Measurements from ENCODE around the gene AK1.
A peak's percentile ranks its signal among the peaks of the same experiment; 100 is the strongest.

Gene AK1

DNA sequence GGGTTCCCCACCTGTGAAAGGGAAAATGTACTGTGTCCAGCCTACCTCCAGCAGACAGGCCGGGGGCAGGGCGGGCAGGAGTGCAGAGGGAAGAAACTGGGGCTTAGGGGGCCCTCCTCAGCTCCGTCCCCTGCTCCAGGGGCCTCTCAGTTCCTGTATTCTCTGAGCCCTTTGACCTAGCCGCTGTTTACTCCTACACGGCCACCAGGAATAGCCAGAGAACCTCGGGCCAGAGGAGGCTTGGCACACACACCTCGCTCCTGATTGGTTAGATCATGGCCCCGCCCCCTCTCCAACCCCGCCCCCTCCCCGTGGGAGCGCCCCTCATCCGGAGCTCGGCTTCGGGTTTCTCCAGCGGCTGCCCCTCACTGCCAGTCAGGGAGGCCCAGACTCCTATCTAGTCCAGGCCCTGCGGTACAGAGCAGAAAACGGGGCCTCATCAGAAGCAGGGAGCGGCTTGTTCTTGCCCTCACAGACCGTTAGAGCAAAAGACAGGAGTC, 19.8 kb upstream of the AK1 start:
- TF ChIP-seq, protein P1, sequence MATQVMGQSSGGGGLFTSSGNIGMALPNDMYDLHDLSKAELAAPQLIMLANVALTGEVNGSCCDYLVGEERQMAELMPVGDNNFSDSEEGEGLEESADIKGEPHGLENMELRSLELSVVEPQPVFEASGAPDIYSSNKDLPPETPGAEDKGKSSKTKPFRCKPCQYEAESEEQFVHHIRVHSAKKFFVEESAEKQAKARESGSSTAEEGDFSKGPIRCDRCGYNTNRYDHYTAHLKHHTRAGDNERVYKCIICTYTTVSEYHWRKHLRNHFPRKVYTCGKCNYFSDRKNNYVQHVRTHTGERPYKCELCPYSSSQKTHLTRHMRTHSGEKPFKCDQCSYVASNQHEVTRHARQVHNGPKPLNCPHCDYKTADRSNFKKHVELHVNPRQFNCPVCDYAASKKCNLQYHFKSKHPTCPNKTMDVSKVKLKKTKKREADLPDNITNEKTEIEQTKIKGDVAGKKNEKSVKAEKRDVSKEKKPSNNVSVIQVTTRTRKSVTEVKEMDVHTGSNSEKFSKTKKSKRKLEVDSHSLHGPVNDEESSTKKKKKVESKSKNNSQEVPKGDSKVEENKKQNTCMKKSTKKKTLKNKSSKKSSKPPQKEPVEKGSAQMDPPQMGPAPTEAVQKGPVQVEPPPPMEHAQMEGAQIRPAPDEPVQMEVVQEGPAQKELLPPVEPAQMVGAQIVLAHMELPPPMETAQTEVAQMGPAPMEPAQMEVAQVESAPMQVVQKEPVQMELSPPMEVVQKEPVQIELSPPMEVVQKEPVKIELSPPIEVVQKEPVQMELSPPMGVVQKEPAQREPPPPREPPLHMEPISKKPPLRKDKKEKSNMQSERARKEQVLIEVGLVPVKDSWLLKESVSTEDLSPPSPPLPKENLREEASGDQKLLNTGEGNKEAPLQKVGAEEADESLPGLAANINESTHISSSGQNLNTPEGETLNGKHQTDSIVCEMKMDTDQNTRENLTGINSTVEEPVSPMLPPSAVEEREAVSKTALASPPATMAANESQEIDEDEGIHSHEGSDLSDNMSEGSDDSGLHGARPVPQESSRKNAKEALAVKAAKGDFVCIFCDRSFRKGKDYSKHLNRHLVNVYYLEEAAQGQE (IDR thresholded peaks at IDR 0.05; ENCODE audit: insufficient read depth in 1 of 2, low read depth in 2 of 2, low read length in 2 of 2): no peak
- TF ChIP-seq SIN3A (IDR thresholded peaks at IDR 0.05; ENCODE audit: borderline replicate concordance, insufficient read depth, low read length): 0 out of 2 replicates have a peak, but pooled peaks have one; percentile 69
- peak; percentile 42; the same call in 1 of the 2 replicates for TF ChIP-seq POLR2AphosphoS5 (IDR thresholded peaks at IDR 0.05; ENCODE audit: low read depth, low read length)

DNA sequence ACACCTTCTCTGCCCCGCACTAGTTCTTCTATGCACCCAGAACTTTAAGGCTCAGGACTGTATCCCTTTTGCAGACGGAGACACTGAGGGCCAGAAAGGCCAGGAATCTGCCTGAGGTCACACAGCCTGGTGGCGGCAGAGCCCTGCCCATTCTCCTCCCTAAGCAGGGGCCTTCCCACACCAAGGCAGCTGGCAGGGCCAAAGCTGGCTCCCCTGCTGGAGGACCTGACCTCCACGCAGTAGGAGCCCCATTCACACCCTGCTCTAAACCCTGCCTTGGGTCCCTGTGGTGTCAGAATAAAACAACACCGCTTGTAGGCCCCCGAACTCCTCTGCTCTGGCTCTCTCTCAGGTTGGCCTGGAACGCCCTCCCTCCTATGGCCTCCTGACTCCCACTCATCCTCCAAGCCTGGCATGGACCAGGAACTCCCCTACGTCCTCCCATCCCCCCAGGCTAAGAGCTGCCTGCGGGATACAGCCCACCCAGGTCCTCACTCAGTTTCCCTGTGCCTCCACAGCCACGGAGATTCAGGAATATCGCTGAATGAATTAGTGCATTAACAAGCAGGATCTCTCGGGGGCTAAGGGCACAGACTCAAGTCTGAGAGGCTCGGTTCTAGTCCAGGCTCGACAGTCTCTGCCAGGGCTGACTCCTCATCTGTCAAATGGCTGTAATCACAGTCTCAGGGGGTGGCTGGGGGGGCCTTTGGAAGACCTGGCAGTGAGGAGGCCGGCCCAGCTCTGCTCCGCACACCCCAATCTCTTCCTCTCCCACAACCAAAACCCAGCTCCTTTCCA, 19.1 kb upstream of the AK1 start:
- TF ChIP-seq POLR2AphosphoS5 (IDR thresholded peaks at IDR 0.05; ENCODE audit: low read depth, low read length) (no peak), TAF1 (IDR thresholded peaks at IDR 0.05; ENCODE audit: borderline replicate concordance, insufficient read depth, low read length) (no peak), FOXP2 (optimal IDR thresholded peaks at IDR 0.05; ENCODE audit: borderline replicate concordance, extremely low read depth, extremely low read length, insufficient read depth) (no peak), SIN3A (IDR thresholded peaks at IDR 0.05; ENCODE audit: borderline replicate concordance, insufficient read depth, low read length) (no peak)
- TF ChIP-seq, protein P1 (IDR thresholded peaks at IDR 0.05; ENCODE audit: insufficient read depth in 1 of 2, low read depth in 2 of 2, low read length in 2 of 2): no peak

DNA sequence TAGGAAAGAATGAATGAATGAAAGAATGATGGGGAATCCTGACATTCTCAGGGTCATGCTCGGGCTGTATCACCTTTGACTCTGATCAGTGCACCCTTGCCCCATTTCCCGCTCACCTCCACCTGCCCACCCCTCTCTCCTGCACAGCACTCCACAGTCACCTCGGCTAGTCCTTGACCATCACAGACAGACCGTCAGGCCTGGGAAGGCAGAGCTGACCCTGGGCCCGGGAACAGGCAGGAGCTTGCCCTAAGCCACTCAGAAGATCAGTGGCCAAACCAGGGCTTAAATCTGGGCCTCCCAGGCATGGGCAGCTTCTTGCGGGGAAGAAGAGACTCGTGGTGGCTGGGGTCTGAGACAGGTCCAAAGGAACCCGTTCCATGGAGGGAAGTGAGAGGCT, 18.3 kb upstream of the AK1 start:
- TF ChIP-seq FOXP2 (optimal IDR thresholded peaks at IDR 0.05; ENCODE audit: borderline replicate concordance, extremely low read depth, extremely low read length, insufficient read depth): no peak
- TF ChIP-seq POLR2AphosphoS5 (IDR thresholded peaks at IDR 0.05; ENCODE audit: low read depth, low read length): no peak
- no peak for TF ChIP-seq TAF1 (IDR thresholded peaks at IDR 0.05; ENCODE audit: borderline replicate concordance, insufficient read depth, low read length)
- TF ChIP-seq SIN3A (IDR thresholded peaks at IDR 0.05; ENCODE audit: borderline replicate concordance, insufficient read depth, low read length): no peak
- TF ChIP-seq, protein P1 (IDR thresholded peaks at IDR 0.05; ENCODE audit: insufficient read depth in 1 of 2, low read depth in 2 of 2, low read length in 2 of 2): no peak

DNA sequence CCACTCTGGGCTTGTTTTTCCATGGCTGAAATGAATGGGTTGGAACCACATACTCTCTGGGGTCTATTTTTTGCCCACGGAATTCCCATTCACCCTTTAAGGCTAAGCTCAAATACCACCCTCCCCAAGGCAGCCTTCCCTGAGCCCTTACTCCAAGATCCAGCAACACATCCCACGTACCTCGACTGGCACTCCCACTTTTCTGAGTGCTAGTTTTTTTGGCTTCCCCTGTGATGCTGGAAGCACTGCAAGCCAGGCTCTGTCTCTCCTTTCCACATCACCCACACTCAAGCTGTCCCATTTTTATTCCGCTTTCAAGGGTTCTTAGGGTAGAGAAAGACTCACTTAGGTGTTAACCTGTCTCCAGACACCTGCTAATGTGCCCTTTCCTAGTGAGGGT, 15.9 kb upstream of the AK1 start:
- TF ChIP-seq TAF1 (IDR thresholded peaks at IDR 0.05; ENCODE audit: borderline replicate concordance, insufficient read depth, low read length): no peak
- TF ChIP-seq, protein P1 (IDR thresholded peaks at IDR 0.05; ENCODE audit: insufficient read depth in 1 of 2, low read depth in 2 of 2, low read length in 2 of 2): no peak
- no peak for TF ChIP-seq FOXP2 (optimal IDR thresholded peaks at IDR 0.05; ENCODE audit: borderline replicate concordance, extremely low read depth, extremely low read length, insufficient read depth)
- TF ChIP-seq SIN3A (IDR thresholded peaks at IDR 0.05; ENCODE audit: borderline replicate concordance, insufficient read depth, low read length): no peak
- TF ChIP-seq POLR2AphosphoS5 (IDR thresholded peaks at IDR 0.05; ENCODE audit: low read depth, low read length): no peak
